ENCODE measurements around the gene RNF224.
A peak's percentile ranks its signal among the peaks of the same experiment; 100 is the strongest.
"Not testable (repeated sequence)": the region's sequence is repeated elsewhere in the genome, so short reads cannot be mapped to it uniquely, and the experiment has no call there.

The RNF224 gene

GRCh38 chr9:137241490-137242268 is 14.4 kb downstream of the RNF224 start:
- TF ChIP-seq PAX5 (IDR thresholded peaks at IDR 0.05; ENCODE audit: insufficient read depth, low read length, severe bottlenecking) = no peak
- TF ChIP-seq POU2F2 (IDR thresholded peaks at IDR 0.05; ENCODE audit: low read depth, low read length) = no peak
- TF ChIP-seq POLR2AphosphoS5 (IDR thresholded peaks at IDR 0.05; ENCODE audit: low read depth, low read length) = no peak
- no peak for TF ChIP-seq TAF1 (IDR thresholded peaks at IDR 0.05; ENCODE audit: low read depth, low read length)
- peak; percentile 65 for DNase-seq (ENCODE audit: insufficient read length, low spot score)
- FAIRE-seq = peak; percentile 33

- no peak for FAIRE-seq
Measured at GRCh38 chr9:137242269-137243203, 15.2 kb downstream of the RNF224 start.

GRCh38 chr9:137243266-137243625 is 15.9 kb downstream of the RNF224 start:
- FAIRE-seq; DNase-seq (ENCODE audit: insufficient read length, low spot score): not testable (repeated sequence)
- 0 out of 2 replicates have a peak, but pooled peaks have one; percentile 27 for TF ChIP-seq POU2F2 (IDR thresholded peaks at IDR 0.05; ENCODE audit: low read depth, low read length)

More at GRCh38 chr9:137242269-137243203, 15.2 kb downstream of the RNF224 start:
- TF ChIP-seq POLR2A (IDR thresholded peaks at IDR 0.05; ENCODE audit: low read depth, low read length) (no peak), TAF1 (IDR thresholded peaks at IDR 0.05; ENCODE audit: low read depth, low read length) (no peak), POLR2AphosphoS5 (IDR thresholded peaks at IDR 0.05; ENCODE audit: low read depth, low read length) (no peak; the same call in 1 of the 2 replicates), SPI1 (IDR thresholded peaks at IDR 0.05; ENCODE audit: low read depth, low read length) (no peak), POU2F2 (IDR thresholded peaks at IDR 0.05; ENCODE audit: low read depth, low read length) (no peak), PAX5 (IDR thresholded peaks at IDR 0.05; ENCODE audit: insufficient read depth, low read length, severe bottlenecking) (no peak)
- no peak for DNase-seq (ENCODE audit: insufficient read length, low spot score)

- DNase-seq (ENCODE audit: insufficient read length, low spot score) (no peak), FAIRE-seq (peak; percentile 13)
- TF ChIP-seq POLR2AphosphoS5 (IDR thresholded peaks at IDR 0.05; ENCODE audit: low read depth, low read length) (peak; percentile 71; the same call in 1 of the 2 replicates), TAF1 (IDR thresholded peaks at IDR 0.05; ENCODE audit: low read depth, low read length) (no peak), SPI1 (IDR thresholded peaks at IDR 0.05; ENCODE audit: low read depth, low read length) (peak; percentile 20; the same call in 1 of the 2 replicates), POU2F2 (IDR thresholded peaks at IDR 0.05; ENCODE audit: low read depth, low read length) (peak; percentile 27; the same call in 1 of the 2 replicates), POLR2A (IDR thresholded peaks at IDR 0.05; ENCODE audit: low read depth, low read length) (peak; percentile 84), PAX5 (IDR thresholded peaks at IDR 0.05; ENCODE audit: insufficient read depth, low read length, severe bottlenecking) (no peak)
Measured at GRCh38 chr9:137243626-137244485, 16.6 kb downstream of the RNF224 start.

- TF ChIP-seq SPI1 (IDR thresholded peaks at IDR 0.05; ENCODE audit: low read depth, low read length) (no peak), PAX5 (IDR thresholded peaks at IDR 0.05; ENCODE audit: insufficient read depth, low read length, severe bottlenecking) (no peak), POLR2AphosphoS5 (IDR thresholded peaks at IDR 0.05; ENCODE audit: low read depth, low read length) (peak; percentile 26), TAF1 (IDR thresholded peaks at IDR 0.05; ENCODE audit: low read depth, low read length) (no peak), POU2F2 (IDR thresholded peaks at IDR 0.05; ENCODE audit: low read depth, low read length) (no peak), POLR2A (IDR thresholded peaks at IDR 0.05; ENCODE audit: low read depth, low read length) (peak; percentile 76; the same call in 1 of the 2 replicates)
- FAIRE-seq = peak; percentile 61
- no peak for DNase-seq (ENCODE audit: insufficient read length, low spot score)
Measured at GRCh38 chr9:137244486-137245449, 17.5 kb downstream of the RNF224 start.

GRCh38 chr9:137245450-137246421 is 18.4 kb downstream of the RNF224 start:
- TF ChIP-seq TAF1 (IDR thresholded peaks at IDR 0.05; ENCODE audit: low read depth, low read length) (no peak), PAX5 (IDR thresholded peaks at IDR 0.05; ENCODE audit: insufficient read depth, low read length, severe bottlenecking) (no peak), POU2F2 (IDR thresholded peaks at IDR 0.05; ENCODE audit: low read depth, low read length) (no peak), SPI1 (IDR thresholded peaks at IDR 0.05; ENCODE audit: low read depth, low read length) (no peak), POLR2A (IDR thresholded peaks at IDR 0.05; ENCODE audit: low read depth, low read length) (no peak), POLR2AphosphoS5 (IDR thresholded peaks at IDR 0.05; ENCODE audit: low read depth, low read length) (no peak)
- FAIRE-seq = no peak

GRCh38 chr9:137247135-137247915 is 20.0 kb downstream of the RNF224 start:
- no peak for TF ChIP-seq PAX5 (IDR thresholded peaks at IDR 0.05; ENCODE audit: insufficient read depth, low read length, severe bottlenecking)
- no peak for TF ChIP-seq POU2F2 (IDR thresholded peaks at IDR 0.05; ENCODE audit: low read depth, low read length)
- TF ChIP-seq SPI1 (IDR thresholded peaks at IDR 0.05; ENCODE audit: low read depth, low read length) = no peak
- TF ChIP-seq TAF1 (IDR thresholded peaks at IDR 0.05; ENCODE audit: low read depth, low read length) = no peak
- no peak for FAIRE-seq
- DNase-seq (ENCODE audit: insufficient read length, low spot score) = no peak

More at GRCh38 chr9:137245450-137246421, 18.4 kb downstream of the RNF224 start:
- no peak for DNase-seq (ENCODE audit: insufficient read length, low spot score)
